T-helper 2 cell treated with Interferon-gamma antibody and Interleukin-4, amounts not matched to agents 100 ng/mL and 5 ng/mL, for 36 hours (primary cell): ENCODE data around the gene SLC66A1. TPM values are rescaled to one million over a fixed set of nuclear protein-coding genes. Genes with fewer than 3 reads are reported as not detected.

Experiments used
- intact Hi-C: fragments of 100-400 bp; cut with micrococcal nuclease; formaldehyde crosslinking; loops from one replicate; pipeline ENCODE4 v1.15.1; 2023
- total RNA-seq: library from RNA; stranded (reverse); gene quantifications from 2 replicates; pipeline ENCODE4 v1.2.3, GENCODE V29; 2022

The SLC66A1 gene
- total RNA-seq, 1 donor from 2014 or later, result 6.0 TPM

GRCh38 chr1:19359357-19359756 is 47.2 kb downstream of the SLC66A1 start:
- intact Hi-C loops, result no loop called here

GRCh38 chr1:19360016-19360415 is 47.9 kb downstream of the SLC66A1 start:
- intact Hi-C loops, result no loop called here

- intact Hi-C loops, result no loop called here
These were observed 48.3 kb downstream of the SLC66A1 start for GRCh38 chr1:19360432-19360831.

GRCh38 chr1:19360843-19361610 is 48.9 kb downstream of the SLC66A1 start:
- intact Hi-C loops, result no loop called here

GRCh38 chr1:19361611-19362147 is 49.6 kb downstream of the SLC66A1 start:
- intact Hi-C loops, result no loop called here

- intact Hi-C loops, result no loop called here
These were observed 51.5 kb downstream of the SLC66A1 start for GRCh38 chr1:19363536-19364152.

GRCh38 chr1:19365721-19366120 is 53.6 kb downstream of the SLC66A1 start:
- intact Hi-C loops, result no loop called here

GRCh38 chr1:19366599-19367536 is 54.7 kb downstream of the SLC66A1 start:
- intact Hi-C loops, result no loop called here

GRCh38 chr1:19367584-19368041 is 55.5 kb downstream of the SLC66A1 start:
- intact Hi-C loops, result no loop called here

- intact Hi-C loops, result no loop called here
These were observed 55.9 kb downstream of the SLC66A1 start for GRCh38 chr1:19368050-19368449.

GRCh38 chr1:19368964-19369363 is 56.8 kb downstream of the SLC66A1 start:
- intact Hi-C loops, result no loop called here

- intact Hi-C loops, result no loop called here
These were observed 57.4 kb downstream of the SLC66A1 start for GRCh38 chr1:19369396-19370090.

GRCh38 chr1:19370453-19371170 is 58.5 kb downstream of the SLC66A1 start:
- intact Hi-C loops, result no loop called here

GRCh38 chr1:19371226-19372135 is 59.4 kb downstream of the SLC66A1 start:
- intact Hi-C loops, result no loop called here

- intact Hi-C loops, result no loop called here
These were observed 60.0 kb downstream of the SLC66A1 start for GRCh38 chr1:19372136-19372514.

- intact Hi-C loops, result no loop called here
These were observed 60.5 kb downstream of the SLC66A1 start for GRCh38 chr1:19372602-19373001.

GRCh38 chr1:19373211-19374082 is 61.3 kb downstream of the SLC66A1 start:
- intact Hi-C loops, result no loop called here
